ENCODE data around the gene IL36A. TPM values are rescaled to one million over a fixed set of nuclear protein-coding genes. Genes with fewer than 3 reads are reported as not detected.

IL36A gene
- polyA plus RNA-seq, 1 of the 3 experiments (the other 2 are of a cell fraction) = not detected

- WGBS (ENCODE audit: low lambda C conversion rate) = 3% methylated on average over 1 of the region's 1 CpG
- Histone ChIP-seq H3K4me1 (ENCODE audit: control insufficient read depth in 1 of 2, insufficient read depth in 2 of 2, low read depth in 1 of 2, low read length in 1 of 2) (no peaks in the 10 kb centered on the region), H3K4me2 (no peak overlapping the region), H4K20me1 (ENCODE audit: insufficient read depth) (no peaks in the 10 kb centered on the region), H3K36me3 (replicated peaks in 1 of 2; ENCODE audit: control insufficient read depth in 1 of 2, insufficient read depth in 2 of 2, low read length in 1 of 2) (no peaks in the 10 kb centered on the region), H3F3A (replicated peaks; ENCODE audit: insufficient read depth) (no peaks in the 10 kb centered on the region), H3K27me3 (ENCODE audit: insufficient read depth) (peaks cover 10% of the 10 kb centered on the region), H3K9me2 (no peaks in the 10 kb centered on the region), H3K4me3 (ENCODE audit: low read depth in 2 of 2, low read length in 1 of 2) (no peak overlapping the region), H3K79me2 (ENCODE audit: insufficient read depth) (no peaks in the 10 kb centered on the region), H3K9me3 (no peaks in the 10 kb centered on the region), H3K9ac (no peak overlapping the region), H2AFZ (ENCODE audit: low read depth) (no peak overlapping the region), H3K27ac (ENCODE audit: low read depth in 2 of 2, low read length in 1 of 2) (no peak overlapping the region)
- no peak for TF ChIP-seq FOXM1 (IDR thresholded peaks at IDR 0.05; ENCODE audit: low read depth)
- TF ChIP-seq TCF12 (IDR thresholded peaks at IDR 0.05) = no peak
- no peak for TF ChIP-seq TEAD4 (IDR thresholded peaks at IDR 0.05; ENCODE audit: borderline replicate concordance, insufficient read depth)
- no peak for TF ChIP-seq NFIC (IDR thresholded peaks at IDR 0.05; ENCODE audit: borderline replicate concordance)
- no peak for TF ChIP-seq RAD21 (IDR thresholded peaks at IDR 0.05; ENCODE audit: low read length)
- TF ChIP-seq USF1 (IDR thresholded peaks at IDR 0.05; ENCODE audit: borderline replicate concordance, low read depth) = no peak
- TF ChIP-seq USF2 (IDR thresholded peaks at IDR 0.05; ENCODE audit: borderline replicate concordance, low read depth, low read length) = no peak
- TF ChIP-seq FOXJ3 (CRISPR knock-in tag; IDR thresholded peaks at IDR 0.05) = no peak
- no peak for TF ChIP-seq TAF1 (IDR thresholded peaks at IDR 0.05; ENCODE audit: borderline replicate concordance, low read depth, low read length)
- TF ChIP-seq ELF1 (IDR thresholded peaks at IDR 0.05) = no peak
- no peak for TF ChIP-seq GATA2 (CRISPR knock-in tag; IDR thresholded peaks at IDR 0.05)
- DNase-seq = no peak
- ChIA-PET CTCF (interaction anchor here (1.2 to 1.6 kb wide), 2 partner anchors 10 to 23 kb away, joined by 3 to 4 read pairs; no protein-coding TSS in a partner anchor), POLR2A (no interaction called here)
These were observed 51.9 kb downstream of the IL36A start for GRCh38 chr2:113057117-113057516.

Small RNAs within 50 kb of the gene (small RNA-seq; reads per million reads assigned to genes)
- gene HMGN2P23 = 0 to 0.10 (median 0) reads per million in 7 experiments

Other genes with a start within 250 kb of the IL36A start
- 2.9 TPM in 2 replicates for gene CKAP2L, start 240.8 kb upstream of the IL36A start, polyA plus RNA-seq (2012; rRNA removed)
- not detected in 2 replicates for gene IL1A, start 221.0 kb upstream of the IL36A start, polyA plus RNA-seq (2012; rRNA removed)
- gene IL1B, start 168.7 kb upstream of the IL36A start, polyA plus RNA-seq (2012; rRNA removed) = 0.25 and 0.60 TPM in 2 replicates
- not detected in 2 replicates for gene IL37, start 94.3 kb upstream of the IL36A start, polyA plus RNA-seq (2012; rRNA removed)
- gene IL36G, start 27.5 kb upstream of the IL36A start, polyA plus RNA-seq (2012; rRNA removed) = not detected in 2 replicates
- gene IL36B, start 47.4 kb downstream of the IL36A start, polyA plus RNA-seq (2012; rRNA removed) = not detected in 2 replicates
- not detected in 2 replicates for gene IL36RN, start 53.7 kb downstream of the IL36A start, polyA plus RNA-seq (2012; rRNA removed)
- gene IL1F10, start 62.5 kb downstream of the IL36A start, polyA plus RNA-seq (2012; rRNA removed) = not detected in 2 replicates
- gene IL1RN, start 122.1 kb downstream of the IL36A start, polyA plus RNA-seq (2012; rRNA removed) = not detected in 2 replicates
- gene PSD4, start 168.5 kb downstream of the IL36A start, polyA plus RNA-seq (2012; rRNA removed) = 0.31 and 0.35 TPM in 2 replicates